KOPT-K1 (cell line): ENCODE results near the gene RTN4.
"Not testable (repeated sequence)": the region's sequence is repeated elsewhere in the genome, so short reads cannot be mapped to it uniquely, and the experiment has no call there.

ENCODE experiments used
- H3K27ac ChIP-seq: fragments of 200-600 bp; sonication (generic); 2 replicates; pipeline ENCODE4 v1.5.1; 2016; ENCODE audit warnings: antibody characterized with exemption, mild to moderate bottlenecking, low read depth, low read length; ENCODE audit not compliant: poor library complexity, severe bottlenecking
- H3K36me3 ChIP-seq: fragments of 200-600 bp; sonication (generic); 2 replicates; pipeline ENCODE4 v1.5.1; 2017; ENCODE audit warnings: antibody characterized with exemption, mild to moderate bottlenecking, low read length, moderate library complexity; ENCODE audit not compliant: insufficient read depth
- H3K9me3 ChIP-seq: fragments of 200-600 bp; sonication (generic); 2 replicates; pipeline ENCODE4 v1.5.1; 2017; ENCODE audit warnings: antibody characterized with exemption, low read length, mild to moderate bottlenecking; ENCODE audit not compliant: insufficient read depth, poor library complexity, severe bottlenecking

Gene RTN4

GRCh38 chr2:55050100-55050994 is at the start of gene RTN4:
TSS of gene RTN4 (minus strand) at chr2:55050451. CDS start at chr2:55050300, 151 bp downstream.
- H3K36me3 ChIP-seq: peaks cover 8% of the 10 kb centered on the region; the same call in 1 of the 2 replicates

GRCh38 chr2:55099493-55099877 is 49.2 kb upstream of the RTN4 start:
- peak overlapping the region; percentile 50 for H3K27ac ChIP-seq
- H3K9me3 ChIP-seq: no peaks in the 10 kb centered on the region
- no peaks in the 10 kb centered on the region for H3K36me3 ChIP-seq

More at GRCh38 chr2:55050100-55050994, at the start of gene RTN4:
- Histone ChIP-seq H3K9me3 (no peaks in the 10 kb centered on the region), H3K27ac (peak within 1 kb of the TSS; percentile 96)

GRCh38 chr2:55097461-55098410 is 47.5 kb upstream of the RTN4 start:
- H3K9me3 ChIP-seq: no peaks in the 10 kb centered on the region
- H3K27ac ChIP-seq: no peak overlapping the region
- H3K36me3 ChIP-seq: no peaks in the 10 kb centered on the region

GRCh38 chr2:55097082-55097460 is 46.8 kb upstream of the RTN4 start:
- Histone ChIP-seq H3K36me3 (no peaks in the 10 kb centered on the region), H3K27ac (no peak overlapping the region), H3K9me3 (no peaks in the 10 kb centered on the region)

GRCh38 chr2:55096586-55096985 is 46.3 kb upstream of the RTN4 start:
- Histone ChIP-seq H3K27ac (no peak overlapping the region), H3K36me3 (no peaks in the 10 kb centered on the region), H3K9me3 (no peaks in the 10 kb centered on the region)

GRCh38 chr2:55093381-55093780 is 43.1 kb upstream of the RTN4 start:
- no peak overlapping the region for H3K27ac ChIP-seq
- no peaks in the 10 kb centered on the region for H3K9me3 ChIP-seq
- H3K36me3 ChIP-seq: no peaks in the 10 kb centered on the region

GRCh38 chr2:55092439-55092838 is 42.2 kb upstream of the RTN4 start:
- no peaks in the 10 kb centered on the region for H3K9me3 ChIP-seq
- no peaks in the 10 kb centered on the region for H3K36me3 ChIP-seq
- no peak overlapping the region for H3K27ac ChIP-seq

GRCh38 chr2:55091681-55092080 is 41.4 kb upstream of the RTN4 start:
- not testable (repeated sequence) for H3K36me3 ChIP-seq, H3K27ac ChIP-seq, H3K9me3 ChIP-seq

- Histone ChIP-seq H3K27ac (no peak overlapping the region), H3K36me3 (no peaks in the 10 kb centered on the region), H3K9me3 (no peaks in the 10 kb centered on the region)
Measured at GRCh38 chr2:55090702-55091101, 40.5 kb upstream of the RTN4 start.

GRCh38 chr2:55089726-55090125 is 39.5 kb upstream of the RTN4 start:
- Histone ChIP-seq H3K36me3 (no peaks in the 10 kb centered on the region), H3K9me3 (no peaks in the 10 kb centered on the region), H3K27ac (no peak overlapping the region)

- H3K36me3 ChIP-seq: no peaks in the 10 kb centered on the region
- H3K9me3 ChIP-seq: no peaks in the 10 kb centered on the region
- H3K27ac ChIP-seq: no peak overlapping the region
Measured at GRCh38 chr2:55088400-55088799, 38.1 kb upstream of the RTN4 start.

- no peaks in the 10 kb centered on the region for H3K9me3 ChIP-seq
- H3K27ac ChIP-seq: no peak overlapping the region
- no peaks in the 10 kb centered on the region for H3K36me3 ChIP-seq
Measured at GRCh38 chr2:55087936-55088335, 37.7 kb upstream of the RTN4 start.

- no peaks in the 10 kb centered on the region for H3K36me3 ChIP-seq
- no peak overlapping the region for H3K27ac ChIP-seq
- no peaks in the 10 kb centered on the region for H3K9me3 ChIP-seq
Measured at GRCh38 chr2:55087501-55087900, 37.2 kb upstream of the RTN4 start.

- Histone ChIP-seq H3K36me3 (no peaks in the 10 kb centered on the region), H3K9me3 (peaks cover 8% of the 10 kb centered on the region), H3K27ac (no peak overlapping the region)
Measured at GRCh38 chr2:55085113-55086040, 35.1 kb upstream of the RTN4 start.
